Right atrium auricular region (tissue), 2 donors: ENCODE data around the gene HHLA2. TPM values are rescaled to one million over a fixed set of nuclear protein-coding genes. Genes with fewer than 3 reads are reported as not detected.
"Not testable (repeated sequence)": the region's sequence is repeated elsewhere in the genome, so short reads cannot be mapped to it uniquely, and the experiment has no call there.

Source experiments
- DNase-seq: peaks from one replicate; pipeline ENCODE4 v3.0.0-alpha.2; 2019; ENCODE audit warnings: low spot score
- H3K27ac ChIP-seq, 2 donors: fragments of 200-600 bp; sonication (generic); 1 replicate in 1 of 2; 2 replicates in 1 of 2; pipeline ENCODE4 v1.5.1; 2016 to 2019
- H3K27me3 ChIP-seq, 2 donors: fragments of 200-600 bp; sonication (generic); one replicate each; pipeline versions ENCODE4 v1.5.1 to v1.6.0; 2017 to 2019
- H3K36me3 ChIP-seq: fragments of 200-600 bp; sonication (generic); one replicate; pipeline ENCODE4 v1.5.1; 2016
- H3K4me1 ChIP-seq, 2 donors: fragments of 200-600 bp; sonication (generic); one replicate each; pipeline versions ENCODE4 v1.5.1 to v1.6.0; 2017 to 2019
- H3K4me3 ChIP-seq, 2 donors: fragments of 200-600 bp; sonication (generic); 1 replicate in 1 of 2; 2 replicates in 1 of 2; pipeline ENCODE4 v1.5.1; 2017 to 2019; ENCODE audit warnings: mild to moderate bottlenecking in 1 of 2, moderate library complexity in 1 of 2
- H3K9me3 ChIP-seq, 2 donors: fragments of 200-600 bp; sonication (generic); one replicate each; pipeline ENCODE4 v1.5.1; 2019
- CTCF ChIP-seq, 2 donors: fragments of 200-600 bp; sonication (generic); IDR thresholded peaks; one replicate each; pipeline ENCODE4 v1.5.1; 2019; ENCODE audit warnings: antibody characterized with exemption in 2 of 2
- total RNA-seq, 2 donors: library from RNA; depleted of rRNA; stranded (reverse); fragments of >200 nt; gene quantifications; one replicate each; pipeline ENCODE4 v1.1.0, GENCODE V29; 2016

HHLA2 gene
- total RNA-seq, 2 donors from 2014 or later, result not detected

- no peak for TF ChIP-seq CTCF (IDR thresholded peaks at IDR 0.05)
- Histone ChIP-seq H3K36me3 (no peaks in the 10 kb centered on the region), H3K27ac (no peak overlapping the region), H3K27me3 (no peaks in the 10 kb centered on the region), H3K4me3 (no peak overlapping the region), H3K9me3 (no peaks in the 10 kb centered on the region), H3K4me1 (no peaks in the 10 kb centered on the region)
- DNase-seq, result no peak
These were observed 24.7 kb upstream of the HHLA2 start for GRCh38 chr3:108271626-108272025.

DNA sequence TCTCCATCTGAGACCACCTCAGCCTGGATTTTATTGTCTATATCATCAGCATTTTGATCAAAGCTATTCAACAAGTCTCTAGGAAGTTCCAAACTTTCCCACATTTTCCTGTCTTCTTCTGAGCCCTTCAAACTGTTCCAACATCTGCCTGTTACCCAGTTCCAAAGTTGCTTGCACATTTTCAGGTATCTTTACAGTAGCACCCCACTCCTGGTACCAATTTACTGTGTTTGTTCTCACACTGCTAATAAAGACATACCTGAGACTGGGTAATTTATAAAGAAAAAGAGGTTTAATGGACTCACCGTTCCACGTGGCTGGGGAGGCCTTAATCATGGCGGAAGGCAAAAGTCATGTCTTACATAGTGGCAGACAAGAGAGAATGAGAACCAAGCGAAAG lies 17.3 kb upstream of the HHLA2 start:
- not testable (repeated sequence) for DNase-seq, H3K27me3 ChIP-seq, H3K27ac ChIP-seq, H3K4me1 ChIP-seq, H3K4me3 ChIP-seq, H3K36me3 ChIP-seq
- H3K9me3 ChIP-seq, result peaks cover 0 to 23% of the 10 kb centered on the region in 2 donors

GRCh38 chr3:108280476-108280875 lies 15.9 kb upstream of the HHLA2 start:
- Histone ChIP-seq H3K36me3 (no peaks in the 10 kb centered on the region), H3K9me3 (peaks cover 0 to 23% of the 10 kb centered on the region in 2 donors), H3K4me3 (no peak overlapping the region), H3K27ac (no peak overlapping the region), H3K4me1 (no peaks in the 10 kb centered on the region), H3K27me3 (no peaks in the 10 kb centered on the region)
- no peak for DNase-seq
- TF ChIP-seq CTCF (IDR thresholded peaks at IDR 0.05), result no peak

- Histone ChIP-seq H3K9me3 (peaks cover 0 to 23% of the 10 kb centered on the region in 2 donors), H3K4me1 (no peaks in the 10 kb centered on the region), H3K4me3 (no peak overlapping the region), H3K27ac (no peak overlapping the region), H3K27me3 (no peaks in the 10 kb centered on the region), H3K36me3 (no peaks in the 10 kb centered on the region)
- TF ChIP-seq CTCF (IDR thresholded peaks at IDR 0.05), result no peak
- no peak for DNase-seq
These were observed 14.7 kb upstream of the HHLA2 start for GRCh38 chr3:108281670-108282069.

DNA sequence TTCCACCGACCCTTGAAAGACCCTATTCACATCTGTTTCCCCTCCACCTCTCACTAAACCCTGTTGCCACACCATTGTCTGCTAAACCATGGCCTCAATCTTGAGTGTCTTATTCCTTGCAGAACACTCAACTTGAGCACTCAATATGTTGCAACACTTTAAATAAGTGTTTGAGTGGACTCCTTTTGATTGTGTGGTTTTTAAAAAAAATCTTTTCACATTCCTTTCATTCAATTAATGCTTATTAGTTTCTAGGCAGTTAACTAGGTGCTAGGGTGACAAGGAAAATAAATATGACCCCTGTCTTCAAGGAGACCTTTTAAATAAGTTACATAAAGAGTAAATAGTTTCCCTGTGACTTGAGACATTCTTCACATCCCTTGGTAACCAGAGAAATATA lies 13.3 kb upstream of the HHLA2 start:
- DNase-seq, result no peak
- H3K9me3 ChIP-seq, result peaks cover 0 to 18% of the 10 kb centered on the region in 2 donors
- no peak overlapping the region for H3K4me3 ChIP-seq
- H3K27me3 ChIP-seq, result no peaks in the 10 kb centered on the region
- no peak overlapping the region for H3K27ac ChIP-seq
- no peaks in the 10 kb centered on the region for H3K36me3 ChIP-seq
- no peak for TF ChIP-seq CTCF (IDR thresholded peaks at IDR 0.05)
- H3K4me1 ChIP-seq, result no peaks in the 10 kb centered on the region

DNA sequence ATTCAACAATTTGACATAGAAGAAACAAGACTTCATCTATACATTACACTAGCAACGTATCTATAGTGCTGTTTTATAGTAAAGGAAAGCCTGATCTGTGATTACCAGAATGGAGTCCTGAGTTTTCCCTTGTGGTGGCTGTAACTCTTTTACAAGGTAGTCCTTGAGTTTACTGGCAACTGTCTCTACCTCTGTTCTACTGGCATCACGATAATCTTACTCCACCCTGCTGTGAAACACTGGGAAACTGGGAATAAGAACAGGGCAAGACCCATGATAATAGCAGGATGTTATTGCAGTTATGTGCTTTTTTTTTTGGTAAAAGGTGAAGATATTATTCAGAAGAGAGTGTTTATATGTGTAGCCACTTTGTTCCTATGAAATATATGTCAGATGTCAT lies 12.4 kb upstream of the HHLA2 start:
- DNase-seq, result no peak
- H3K4me1 ChIP-seq, result no peaks in the 10 kb centered on the region
- H3K27ac ChIP-seq, result no peak overlapping the region
- no peak for TF ChIP-seq CTCF (IDR thresholded peaks at IDR 0.05)
- no peaks in the 10 kb centered on the region for H3K27me3 ChIP-seq
- H3K36me3 ChIP-seq, result no peaks in the 10 kb centered on the region
- H3K9me3 ChIP-seq, result peaks cover 0 to 8% of the 10 kb centered on the region in 2 donors
- H3K4me3 ChIP-seq, result no peak overlapping the region
